Adipocyte (in vitro differentiated cells): ENCODE results near the gene DBX1.
"Not testable (repeated sequence)": the region's sequence is repeated elsewhere in the genome, so short reads cannot be mapped to it uniquely, and the experiment has no call there.

Experiments
- DNase-seq: peaks from one replicate; pipeline ENCODE4 v3.0.0-alpha.2; 2015; ENCODE audit warnings: low read depth
- H3K27me3 ChIP-seq: replicated peaks from 2 replicates; pipeline ENCODE4 v1.7.0; 2013; ENCODE audit warnings: mild to moderate bottlenecking, low read length, moderate library complexity; ENCODE audit not compliant: control insufficient read depth, insufficient read depth
- H3K36me3 ChIP-seq: 2 replicates; pipeline ENCODE4 v1.7.0; 2013; ENCODE audit warnings: low read length, mild to moderate bottlenecking, moderate library complexity; ENCODE audit not compliant: control insufficient read depth, insufficient read depth, severe bottlenecking
- H3K4me1 ChIP-seq: 2 replicates; pipeline ENCODE4 v1.7.0; 2013; ENCODE audit warnings: mild to moderate bottlenecking, low read length, moderate library complexity; ENCODE audit not compliant: control insufficient read depth, insufficient read depth
- H3K4me3 ChIP-seq: 2 replicates; pipeline ENCODE4 v1.7.0; 2013; ENCODE audit warnings: mild to moderate bottlenecking, low read length, moderate library complexity
- H3K9ac ChIP-seq: 2 replicates; pipeline ENCODE4 v1.7.0; 2013; ENCODE audit warnings: mild to moderate bottlenecking, low read length, moderate library complexity
- H3K9me3 ChIP-seq: 2 replicates; pipeline ENCODE4 v1.7.0; 2013; ENCODE audit warnings: mild to moderate bottlenecking, low read length, moderate library complexity; ENCODE audit not compliant: control insufficient read depth

The DBX1 gene

GRCh38 chr11:20132667-20133039 is 27.6 kb downstream of the DBX1 start:
- Histone ChIP-seq H3K4me1 (peaks cover 18% of the 10 kb centered on the region), H3K9me3 (no peaks in the 10 kb centered on the region), H3K9ac (no peak overlapping the region), H3K36me3 (no peaks in the 10 kb centered on the region), H3K27me3 (no peaks in the 10 kb centered on the region), H3K4me3 (peak overlapping the region; percentile 72)
- DNase-seq: no peak

- no peaks in the 10 kb centered on the region for H3K9me3 ChIP-seq
- no peaks in the 10 kb centered on the region for H3K36me3 ChIP-seq
- peak; percentile 79 for DNase-seq
- no peaks in the 10 kb centered on the region for H3K27me3 ChIP-seq
- H3K9ac ChIP-seq: peak overlapping the region; percentile 53
- H3K4me1 ChIP-seq: peaks cover 18% of the 10 kb centered on the region
- peak overlapping the region; percentile 72 for H3K4me3 ChIP-seq
Measured at GRCh38 chr11:20131788-20132666, 28.2 kb downstream of the DBX1 start.

GRCh38 chr11:20129665-20130064 is 30.6 kb downstream of the DBX1 start:
- peaks cover 10% of the 10 kb centered on the region for H3K4me1 ChIP-seq
- no peaks in the 10 kb centered on the region for H3K36me3 ChIP-seq
- H3K4me3 ChIP-seq: no peak overlapping the region
- no peaks in the 10 kb centered on the region for H3K27me3 ChIP-seq
- no peaks in the 10 kb centered on the region for H3K9me3 ChIP-seq
- DNase-seq: no peak
- no peak overlapping the region for H3K9ac ChIP-seq

GRCh38 chr11:20128528-20128825 is 31.8 kb downstream of the DBX1 start:
- H3K27me3 ChIP-seq, H3K9me3 ChIP-seq, H3K9ac ChIP-seq, H3K36me3 ChIP-seq, H3K4me3 ChIP-seq, DNase-seq, H3K4me1 ChIP-seq: not testable (repeated sequence)

GRCh38 chr11:20127671-20128527 is 32.4 kb downstream of the DBX1 start:
- no peak overlapping the region for H3K9ac ChIP-seq
- H3K4me3 ChIP-seq: no peak overlapping the region
- H3K4me1 ChIP-seq: peaks cover 7% of the 10 kb centered on the region
- H3K9me3 ChIP-seq: no peaks in the 10 kb centered on the region
- no peaks in the 10 kb centered on the region for H3K27me3 ChIP-seq
- peak; percentile 89 for DNase-seq
- H3K36me3 ChIP-seq: no peaks in the 10 kb centered on the region

- no peak for DNase-seq
- no peak overlapping the region for H3K9ac ChIP-seq
- H3K27me3 ChIP-seq: no peaks in the 10 kb centered on the region
Measured at GRCh38 chr11:20126724-20127123, 33.6 kb downstream of the DBX1 start.

GRCh38 chr11:20125927-20126326 is 34.3 kb downstream of the DBX1 start:
- Histone ChIP-seq H3K4me3 (no peak overlapping the region), H3K9me3 (no peaks in the 10 kb centered on the region), H3K9ac (no peak overlapping the region), H3K27me3 (no peaks in the 10 kb centered on the region), H3K4me1 (no peaks in the 10 kb centered on the region), H3K36me3 (peaks cover 1% of the 10 kb centered on the region)
- peak; percentile 58 for DNase-seq

More at GRCh38 chr11:20126724-20127123, 33.6 kb downstream of the DBX1 start:
- Histone ChIP-seq H3K9me3 (no peaks in the 10 kb centered on the region), H3K4me3 (no peak overlapping the region), H3K36me3 (no peaks in the 10 kb centered on the region), H3K4me1 (peaks cover 1% of the 10 kb centered on the region)

- Histone ChIP-seq H3K4me1 (no peaks in the 10 kb centered on the region), H3K27me3 (no peaks in the 10 kb centered on the region), H3K4me3 (no peak overlapping the region), H3K9ac (no peak overlapping the region), H3K9me3 (no peaks in the 10 kb centered on the region), H3K36me3 (peaks cover 39% of the 10 kb centered on the region)
- DNase-seq: peak; percentile 41
Measured at GRCh38 chr11:20122131-20122530, 38.1 kb downstream of the DBX1 start.

- Histone ChIP-seq H3K9ac (no peak overlapping the region), H3K27me3 (no peaks in the 10 kb centered on the region), H3K4me1 (no peaks in the 10 kb centered on the region), H3K9me3 (no peaks in the 10 kb centered on the region), H3K4me3 (no peak overlapping the region), H3K36me3 (peaks cover 55% of the 10 kb centered on the region)
- DNase-seq: no peak
Measured at GRCh38 chr11:20120134-20120925, 39.9 kb downstream of the DBX1 start.

- Histone ChIP-seq H3K4me1 (no peaks in the 10 kb centered on the region), H3K4me3 (no peak overlapping the region), H3K36me3 (peaks cover 65% of the 10 kb centered on the region), H3K9ac (no peak overlapping the region), H3K27me3 (no peaks in the 10 kb centered on the region), H3K9me3 (no peaks in the 10 kb centered on the region)
- no peak for DNase-seq
Measured at GRCh38 chr11:20119315-20119714, 41.0 kb downstream of the DBX1 start.

GRCh38 chr11:20118209-20118608 is 42.1 kb downstream of the DBX1 start:
- H3K4me3 ChIP-seq: no peak overlapping the region
- H3K27me3 ChIP-seq: no peaks in the 10 kb centered on the region
- DNase-seq: no peak
- no peak overlapping the region for H3K9ac ChIP-seq
- no peaks in the 10 kb centered on the region for H3K9me3 ChIP-seq
- peaks cover under 1% of the 10 kb centered on the region for H3K4me1 ChIP-seq
- H3K36me3 ChIP-seq: peaks cover 75% of the 10 kb centered on the region
